Keratinocyte (primary cell): Measurements from ENCODE around the gene RGMA. TPM values are rescaled to one million over a fixed set of nuclear protein-coding genes. Genes with fewer than 3 reads are reported as not detected.

Experiments used
- DNase-seq: peaks from one replicate; pipeline ENCODE4 v3.0.0-alpha.2; 2011; ENCODE audit warnings: low read depth, missing footprints, low spot score
- FAIRE-seq: peaks from 2 replicates; lab custom pipeline; 2011; peaks lifted over from hg19 to GRCh38; lab: Jason Lieb, UNC
- H2AFZ ChIP-seq: 2 replicates; pipeline ENCODE4 v1.6.0; 2012; ENCODE audit warnings: low read length, control low read depth, inconsistent platforms; ENCODE audit not compliant: control insufficient read depth
- H3K27ac ChIP-seq: 2 replicates; pipeline ENCODE4 v1.5.1; 2011; ENCODE audit warnings: low read length; ENCODE audit not compliant: control insufficient read depth, insufficient read depth
- H3K27me3 ChIP-seq: 3 replicates; pipeline ENCODE4 v1.6.0; 2011; ENCODE audit warnings: low read length; ENCODE audit not compliant: control insufficient read depth, insufficient read depth; ENCODE audit errors: extremely low read depth
- H3K36me3 ChIP-seq, 2 experiments: 2 replicates in 1 of 2; 3 replicates in 1 of 2; pipeline ENCODE4 v1.5.1; 2011; ENCODE audit warnings: low read length in 2 of 2, mild to moderate bottlenecking in 1 of 2; ENCODE audit not compliant: control insufficient read depth in 2 of 2, insufficient read depth in 2 of 2; ENCODE audit errors: extremely low read depth in 1 of 2
- H3K4me1 ChIP-seq: 3 replicates; pipeline ENCODE4 v1.5.1; 2011; ENCODE audit warnings: low read length; ENCODE audit not compliant: control insufficient read depth, insufficient read depth; ENCODE audit errors: extremely low read depth
- H3K4me2 ChIP-seq: 3 replicates; pipeline ENCODE4 v1.6.0; 2011; ENCODE audit warnings: low read depth, low read length; ENCODE audit not compliant: control insufficient read depth, insufficient read depth; ENCODE audit errors: extremely low read depth
- H3K4me3 ChIP-seq, 3 experiments: fragments of 200-600 bp in 1 of 3; sonication (generic) in 1 of 3; 2 replicates in 2 of 3; 3 replicates in 1 of 3; pipeline ENCODE4 v1.5.1; 2011 to 2016; ENCODE audit warnings: low read length in 3 of 3, mild to moderate bottlenecking in 3 of 3, control low read depth in 2 of 3, inconsistent platforms in 1 of 3, low read depth in 1 of 3, mixed read lengths in 1 of 3, mixed run types in 1 of 3, moderate library complexity in 1 of 3; ENCODE audit not compliant: control insufficient read depth in 2 of 3, insufficient read depth in 2 of 3; ENCODE audit errors: extremely low read depth in 1 of 3
- H3K79me2 ChIP-seq: 2 replicates; pipeline ENCODE4 v1.6.0; 2012; ENCODE audit warnings: low read length; ENCODE audit not compliant: control insufficient read depth, insufficient read depth
- H3K9ac ChIP-seq: 3 replicates; pipeline ENCODE4 v1.6.0; 2011; ENCODE audit warnings: low read length; ENCODE audit not compliant: control insufficient read depth, insufficient read depth; ENCODE audit errors: extremely low read depth
- H3K9me1 ChIP-seq: 3 replicates; pipeline ENCODE4 v1.6.0; 2011; ENCODE audit warnings: low read length; ENCODE audit not compliant: control insufficient read depth, insufficient read depth; ENCODE audit errors: extremely low read depth
- H3K9me3 ChIP-seq: 2 replicates; pipeline ENCODE4 v1.5.1; 2012; ENCODE audit warnings: low read depth, low read length; ENCODE audit not compliant: control insufficient read depth
- H4K20me1 ChIP-seq: 3 replicates; pipeline ENCODE4 v1.6.0; 2011; ENCODE audit warnings: low read length; ENCODE audit not compliant: control insufficient read depth, insufficient read depth; ENCODE audit errors: extremely low read depth
- CTCF ChIP-seq, 3 experiments: IDR thresholded peaks in 1 of 3; conservative IDR thresholded peaks in 1 of 3; optimal IDR thresholded peaks in 1 of 3; 2 replicates in 2 of 3; 3 replicates in 1 of 3; pipeline versions ENCODE3 to v1.5.1; 2011; ENCODE audit warnings: low read length in 3 of 3, mild to moderate bottlenecking in 3 of 3, moderate library complexity in 2 of 3, control low read depth in 1 of 3, inconsistent platforms in 1 of 3; ENCODE audit not compliant: insufficient read depth in 2 of 3; ENCODE audit errors: extremely low read depth in 1 of 3
- EZH2 ChIP-seq: IDR thresholded peaks from one replicate; pipeline ENCODE4 v1.6.1; 2012; ENCODE audit warnings: inconsistent platforms, mild to moderate bottlenecking, low read length, moderate library complexity
- dilution Hi-C: fragments of 300-500 bp; cut with MboI; formaldehyde crosslinking; loops from one replicate; pipeline ENCODE4 v1.7.0; 2020; ENCODE audit warnings: low sequenced_read_pairs; ENCODE audit not compliant: extremely low pct_ligation_motif_present
- polyA plus RNA-seq, 5 experiments: library from polyadenylated mRNA; depleted of rRNA in 3 of 5; stranded (reverse) in 3 of 5; stranded (forward) in 1 of 5; unstranded in 1 of 5; fragments of >200 nt; gene quantifications; 1 replicate in 1 of 5; 2 replicates in 3 of 5; 3 replicates in 1 of 5; pipeline versions ENCODE4 v1.2.1 to v1.2.3, GENCODE V29; 2011 to 2012; ENCODE audit warnings: missing spikeins in 2 of 5, low read depth in 1 of 5, low replicate concordance in 1 of 5

RGMA gene
- polyA plus RNA-seq, 1 donor (not counting 4 experiments of a cell fraction or from before 2014, with no cell fraction given), result 0.18 TPM

GRCh38 chr15:93065641-93066045, 23.4 kb downstream of the RGMA start:
- TF ChIP-seq CTCF (optimal IDR thresholded peaks at IDR 0.05 in 1 of 3, IDR thresholded peaks at IDR 0.05 in 1 of 3, conservative IDR thresholded peaks at IDR 0.05 in 1 of 3; ENCODE audit: extremely low read depth in 1 of 3, insufficient read depth in 2 of 3, low read length in 3 of 3) (no peak), EZH2 (no peak)
- peaks cover 20% of the 10 kb centered on the region for H3K4me1 ChIP-seq
- no peak overlapping the region for H3K9ac ChIP-seq
- dilution Hi-C loops, result no loop called here
- H3K4me2 ChIP-seq, result no peak overlapping the region
- H3K9me1 ChIP-seq, result no peaks in the 10 kb centered on the region
- H2AFZ ChIP-seq, result no peak overlapping the region
- H3K4me3 ChIP-seq, result no peak overlapping the region
- H3K36me3 ChIP-seq, result no peaks in the 10 kb centered on the region
- no peaks in the 10 kb centered on the region for H4K20me1 ChIP-seq
- H3K27ac ChIP-seq, result no peak overlapping the region
- H3K27me3 ChIP-seq, result peaks cover 8% of the 10 kb centered on the region
- DNase-seq (no peak), FAIRE-seq (no peak)
- no peaks in the 10 kb centered on the region for H3K79me2 ChIP-seq
- no peaks in the 10 kb centered on the region for H3K9me3 ChIP-seq

DNA sequence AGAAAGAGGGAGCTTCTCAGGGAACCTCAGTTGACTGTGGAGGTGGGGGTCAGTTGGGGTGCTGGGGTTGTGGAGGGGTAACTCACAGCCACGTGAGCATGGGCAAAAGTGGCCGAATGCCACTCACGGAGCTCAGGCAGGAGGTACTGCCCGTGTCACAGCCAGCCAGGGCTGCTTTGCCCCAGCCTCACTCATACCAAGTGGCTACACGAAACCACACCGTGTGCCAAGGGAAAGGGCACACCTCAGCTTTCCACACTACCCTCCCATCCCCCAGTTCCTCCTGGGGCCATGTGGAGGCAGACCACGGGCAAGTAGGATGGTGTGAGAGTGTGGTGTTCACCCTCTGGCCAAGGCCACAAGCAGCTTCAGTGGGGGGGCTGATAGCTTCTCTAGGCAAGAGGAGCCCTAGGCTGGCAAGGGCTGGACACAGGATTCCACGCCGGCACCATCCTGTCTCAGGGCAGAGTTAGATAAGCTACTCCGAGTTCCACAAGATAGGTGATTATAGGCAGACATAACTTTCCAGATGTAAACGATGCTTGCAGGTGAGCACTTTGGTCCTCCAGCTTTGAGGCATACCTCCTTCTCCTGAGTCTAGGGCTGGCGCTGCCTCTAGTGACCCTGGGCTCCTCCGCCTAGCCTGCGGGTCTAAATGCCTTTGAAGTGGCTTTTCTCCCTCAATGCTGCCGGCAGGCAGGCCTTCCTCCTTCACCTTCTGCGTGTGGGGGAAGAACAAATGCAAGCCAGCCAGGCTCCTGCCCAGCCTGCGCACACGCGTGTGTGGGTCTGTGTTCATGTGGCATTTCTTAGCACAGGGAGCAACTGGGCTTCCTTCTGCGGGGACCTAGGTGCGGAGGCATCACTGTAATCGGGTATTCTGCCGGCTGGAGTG, 25.0 kb downstream of the RGMA start:
- H3K9me1 ChIP-seq, result no peaks in the 10 kb centered on the region
- no peak for TF ChIP-seq EZH2
- no peak for TF ChIP-seq CTCF (optimal IDR thresholded peaks at IDR 0.05 in 1 of 3, IDR thresholded peaks at IDR 0.05 in 1 of 3, conservative IDR thresholded peaks at IDR 0.05 in 1 of 3; ENCODE audit: extremely low read depth in 1 of 3, insufficient read depth in 2 of 3, low read length in 3 of 3)
- no peak overlapping the region for H3K27ac ChIP-seq
- no peaks in the 10 kb centered on the region for H3K79me2 ChIP-seq
- no peak for FAIRE-seq
- H3K9me3 ChIP-seq, result no peaks in the 10 kb centered on the region
- dilution Hi-C loops, result no loop called here
- H3K4me2 ChIP-seq, result peak overlapping the region; percentile 7
- H3K9ac ChIP-seq, result peak overlapping the region; percentile 42
- H4K20me1 ChIP-seq, result no peaks in the 10 kb centered on the region
- no peaks in the 10 kb centered on the region for H3K36me3 ChIP-seq
- H3K27me3 ChIP-seq, result peaks cover 8% of the 10 kb centered on the region
- no peak overlapping the region for H3K4me3 ChIP-seq
- peaks cover 20% of the 10 kb centered on the region for H3K4me1 ChIP-seq
- peak overlapping the region; percentile 56 for H2AFZ ChIP-seq
- no peak for DNase-seq
